GM18511 (cell line): ENCODE data around the gene MPC1.
"Not testable (repeated sequence)": the region's sequence is repeated elsewhere in the genome, so short reads cannot be mapped to it uniquely, and the experiment has no call there.

Experiments
- ATAC-seq: cut with Tn5 transposase; IDR thresholded peaks from one replicate; pipeline ENCODE4 v1.9.1; 2021; ENCODE audit warnings: mild to moderate bottlenecking, moderate library complexity; ENCODE audit not compliant: unreplicated experiment

Gene MPC1

GRCh38 chr6:166408936-166409755 lies 26.4 kb upstream of the MPC1 start:
- no peak for ATAC-seq

GRCh38 chr6:166406197-166406596 lies 23.5 kb upstream of the MPC1 start:
- no peak for ATAC-seq

GRCh38 chr6:166405386-166405785 lies 22.6 kb upstream of the MPC1 start:
- ATAC-seq: no peak

- no peak for ATAC-seq
Observed at GRCh38 chr6:166402582-166403277, 20.0 kb upstream of the MPC1 start.

- peak; percentile 72 for ATAC-seq
Observed at GRCh38 chr6:166400649-166401250, 18.0 kb upstream of the MPC1 start.

GRCh38 chr6:166400181-166400580 lies 17.4 kb upstream of the MPC1 start:
- no peak for ATAC-seq

- ATAC-seq: no peak
Observed at GRCh38 chr6:166398348-166398747, 15.6 kb upstream of the MPC1 start.

GRCh38 chr6:166397849-166398248 lies 15.1 kb upstream of the MPC1 start:
- no peak for ATAC-seq

- no peak for ATAC-seq
Observed at GRCh38 chr6:166395778-166396177, 13.0 kb upstream of the MPC1 start.

- no peak for ATAC-seq
Observed at GRCh38 chr6:166395351-166395750, 12.6 kb upstream of the MPC1 start.

GRCh38 chr6:166394036-166394892 lies 11.5 kb upstream of the MPC1 start:
- ATAC-seq: no peak

GRCh38 chr6:166393535-166393823 lies 10.7 kb upstream of the MPC1 start:
- no peak for ATAC-seq

GRCh38 chr6:166392755-166393534 lies 10.2 kb upstream of the MPC1 start:
- not testable (repeated sequence) for ATAC-seq

GRCh38 chr6:166389119-166389518 lies 6.4 kb upstream of the MPC1 start:
- ATAC-seq: no peak

- no peak for ATAC-seq
Observed at GRCh38 chr6:166388290-166389004, 5.7 kb upstream of the MPC1 start.

- ATAC-seq: no peak
Observed at GRCh38 chr6:166387642-166388289, 5.0 kb upstream of the MPC1 start.

GRCh38 chr6:166387098-166387497 lies 4.4 kb upstream of the MPC1 start:
- ATAC-seq: not testable (repeated sequence)

GRCh38 chr6:166386111-166386510 lies 3.4 kb upstream of the MPC1 start:
- ATAC-seq: no peak

- peak; percentile 4 for ATAC-seq
Observed at GRCh38 chr6:166383802-166384363, 1.1 kb upstream of the MPC1 start.
